ENCODE measurements around the gene TUBB1. TPM values are rescaled to one million over a fixed set of nuclear protein-coding genes. Genes with fewer than 3 reads are reported as not detected.
A peak's percentile ranks its signal among the peaks of the same experiment; 100 is the strongest.

The TUBB1 gene
- total and polyA plus RNA-seq, 2 donors (not counting 1 experiment from before 2014, with no cell fraction given), result 0.22 to 0.43 TPM

DNA sequence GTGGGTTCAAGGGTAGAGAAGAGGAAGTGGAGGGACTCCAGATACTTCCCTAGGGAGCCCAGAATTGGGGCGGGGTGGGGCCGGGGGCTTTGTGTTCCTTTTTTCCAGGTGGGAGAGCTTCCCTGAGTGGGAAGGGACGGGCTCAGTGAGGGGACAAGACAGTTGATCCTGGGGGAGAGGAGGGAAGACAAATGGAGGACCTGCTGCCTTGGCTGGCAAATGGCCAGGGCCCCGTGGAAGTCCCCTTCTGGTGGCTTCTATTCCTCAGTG lies 14.8 kb upstream of the TUBB1 start:
- Histone ChIP-seq H3K79me2 (ENCODE audit: control insufficient read depth, insufficient read depth, low read length) (peaks cover 78% of the 10 kb centered on the region), H3K9ac (ENCODE audit: low read length) (peak overlapping the region; percentile 80), H3K36me3 (replicated peaks in 1 of 2; ENCODE audit: control extremely low read depth in 1 of 2, control insufficient read depth in 1 of 2, extremely low read depth in 1 of 2, insufficient read depth in 2 of 2, low read length in 1 of 2) (peaks cover 0 to 41% of the 10 kb centered on the region in 2 experiments), H3K4me2 (replicated peaks; ENCODE audit: low read depth, low read length, poor library complexity, severe bottlenecking) (peak overlapping the region; percentile 86), H3K4me3 (ENCODE audit: control extremely low read depth in 1 of 5, extremely low read depth in 1 of 5, insufficient read depth in 1 of 5, low read depth in 2 of 5, low read length in 4 of 5) (peak overlapping the region; percentile 77 to 91 (median 88)), H3K27ac (ENCODE audit: low read length in 2 of 2) (peak overlapping the region; percentile 97), H4K20me1 (ENCODE audit: control insufficient read depth, insufficient read depth, low read length, poor library complexity, severe bottlenecking) (peaks cover 58% of the 10 kb centered on the region), H3K4me1 (ENCODE audit: control insufficient read depth in 2 of 2, insufficient read depth in 2 of 2, low read length in 2 of 2) (peaks cover 46 to 69% of the 10 kb centered on the region in 2 donors), H2AFZ (ENCODE audit: insufficient read depth, low read depth, low read length, poor library complexity, severe bottlenecking) (no peak overlapping the region), H3K27me3 (replicated peaks in 1 of 4; ENCODE audit: control extremely low read depth in 1 of 4, control insufficient read depth in 3 of 4, insufficient read depth in 4 of 4, low read length in 3 of 4) (no peaks in the 10 kb centered on the region), H3K9me3 (ENCODE audit: control extremely low read depth in 1 of 3, control insufficient read depth in 2 of 3, insufficient read depth in 1 of 3, low read length in 2 of 3) (peaks cover 0 to 6% (median 0%) of the 10 kb centered on the region in 3 donors)
- DNase-seq (no peak), ATAC-seq (ENCODE audit: low read depth) (peak; percentile 2)
- no peaks in the 10 kb centered on the region for H3K9me3 Mint-ChIP-seq (ENCODE audit: insufficient read depth)
- ChIA-PET CTCF (interaction anchor here (0.7 to 2.9 kb wide), 4 partner anchors 28 to 218 kb away, joined by 3 to 19 read pairs (median 6); partner anchors contain the start of gene ATP5F1E), POLR2A (interaction anchor here (0.9 to 3.1 kb wide), 3 partner anchors 27 to 115 kb away, joined by 3 to 30 read pairs (median 6); partner anchors contain the start of gene ATP5F1E)
- peak overlapping the region; percentile 96 for H3K4me3 Mint-ChIP-seq
- TF ChIP-seq CTCF (IDR thresholded peaks at IDR 0.05), result no peak
- TF ChIP-seq EZH2 (IDR thresholded peaks at IDR 0.05; ENCODE audit: borderline replicate concordance, insufficient read depth, low read depth, low read length, poor library complexity, severe bottlenecking), result no peak
- H3K4me1 Mint-ChIP-seq, result peaks cover 65% of the 10 kb centered on the region
- intact Hi-C loops (cut with micrococcal nuclease), result loop anchor here (1.0 to 10.0 kb wide), 5 partner anchors 23 to 1610 kb away; partner anchors contain the start of genes NELFCD and RBM38
- H3K27ac Mint-ChIP-seq, result peak overlapping the region; percentile 99
- WGBS (ENCODE audit: insufficient coverage), result 0% methylated on average over 4 of the region's 4 CpGs
- H3K27me3 Mint-ChIP-seq, result no peaks in the 10 kb centered on the region

DNA sequence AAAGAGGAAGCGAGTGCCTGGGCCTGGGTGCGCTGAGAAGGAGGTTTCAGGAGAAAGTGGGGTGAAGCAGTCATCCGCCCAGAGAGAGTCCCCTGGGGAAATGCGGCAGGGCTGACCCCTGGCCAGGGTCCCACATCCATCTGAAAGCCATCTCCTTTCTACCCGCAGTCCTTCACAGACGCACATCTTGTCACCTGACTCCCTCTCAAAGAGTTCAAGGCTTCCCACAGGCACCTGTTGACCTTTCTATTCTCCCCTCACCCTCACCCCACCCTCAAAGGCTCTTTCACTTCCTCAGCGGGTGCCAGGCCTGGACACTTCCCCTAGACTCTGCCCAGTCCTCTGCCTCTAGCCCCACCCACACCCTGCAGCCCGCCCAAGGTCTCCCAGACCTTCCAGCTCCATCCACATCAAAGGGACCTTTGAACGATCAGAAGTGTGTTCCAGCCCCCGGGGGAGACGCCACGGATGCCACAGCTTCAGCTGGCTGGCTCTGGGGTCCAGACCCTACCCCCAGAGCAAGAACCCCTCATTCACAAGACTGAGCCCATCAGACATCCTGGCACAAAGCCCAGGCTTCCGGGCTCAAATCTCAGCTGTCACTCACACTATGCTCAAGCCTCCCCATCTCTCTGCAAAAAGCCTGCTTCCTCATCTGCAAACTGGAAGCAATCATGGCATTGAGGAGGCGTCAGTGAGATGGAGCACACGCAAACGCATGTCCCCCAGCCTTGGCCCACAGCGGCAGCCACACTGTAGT lies 14.3 kb upstream of the TUBB1 start:
- H3K4me1 Mint-ChIP-seq, result peaks cover 67% of the 10 kb centered on the region
- H3K27ac ChIP-seq (ENCODE audit: low read length in 2 of 2), result peak overlapping the region; percentile 97
- intact Hi-C loops (cut with micrococcal nuclease), result loop anchor here (1.0 to 10.0 kb wide), 8 partner anchors 24 to 1610 kb away; partner anchors contain the start of genes NELFCD, PRELID3B and RBM38

More for the DNA sequence above, 14.3 kb upstream of the TUBB1 start:
- peak; percentile 95 for DNase-seq
- Histone ChIP-seq H2AFZ (ENCODE audit: insufficient read depth, low read depth, low read length, poor library complexity, severe bottlenecking) (no peak overlapping the region), H3K9me3 (ENCODE audit: control extremely low read depth in 1 of 3, control insufficient read depth in 2 of 3, insufficient read depth in 1 of 3, low read length in 2 of 3) (peaks cover 0 to 6% (median 0%) of the 10 kb centered on the region in 3 donors), H3K79me2 (ENCODE audit: control insufficient read depth, insufficient read depth, low read length) (peaks cover 76% of the 10 kb centered on the region), H3K4me3 (ENCODE audit: control extremely low read depth in 1 of 5, extremely low read depth in 1 of 5, insufficient read depth in 1 of 5, low read depth in 2 of 5, low read length in 4 of 5) (peak overlapping the region; percentile 77 to 91 (median 88)), H3K4me2 (replicated peaks; ENCODE audit: low read depth, low read length, poor library complexity, severe bottlenecking) (peak overlapping the region; percentile 86), H3K36me3 (replicated peaks in 1 of 2; ENCODE audit: control extremely low read depth in 1 of 2, control insufficient read depth in 1 of 2, extremely low read depth in 1 of 2, insufficient read depth in 2 of 2, low read length in 1 of 2) (peaks cover 0 to 39% of the 10 kb centered on the region in 2 experiments), H4K20me1 (ENCODE audit: control insufficient read depth, insufficient read depth, low read length, poor library complexity, severe bottlenecking) (peaks cover 56% of the 10 kb centered on the region), H3K27me3 (replicated peaks in 1 of 4; ENCODE audit: control extremely low read depth in 1 of 4, control insufficient read depth in 3 of 4, insufficient read depth in 4 of 4, low read length in 3 of 4) (no peaks in the 10 kb centered on the region), H3K9ac (ENCODE audit: low read length) (peak overlapping the region; percentile 80), H3K4me1 (ENCODE audit: control insufficient read depth in 2 of 2, insufficient read depth in 2 of 2, low read length in 2 of 2) (peaks cover 46 to 69% of the 10 kb centered on the region in 2 donors)
- ChIA-PET POLR2A (interaction anchor here (0.9 to 3.1 kb wide), 7 partner anchors 9 to 1385 kb away, joined by 3 to 30 read pairs (median 3); partner anchors contain the start of gene ATP5F1E), CTCF (interaction anchor here (0.7 to 2.9 kb wide), 5 partner anchors 23 to 217 kb away, joined by 3 to 19 read pairs (median 6); partner anchors contain the start of genes ATP5F1E and NELFCD)
- Mint-ChIP-seq H3K27ac (peak overlapping the region; percentile 99), H3K4me3 (peak overlapping the region; percentile 96), H3K27me3 (no peaks in the 10 kb centered on the region), H3K9me3 (ENCODE audit: insufficient read depth) (no peaks in the 10 kb centered on the region)
- TF ChIP-seq CTCF (IDR thresholded peaks at IDR 0.05), result no peak
- ATAC-seq (ENCODE audit: low read depth), result peak; percentile 76
- 3% methylated on average over 17 of the region's 17 CpGs for WGBS (ENCODE audit: insufficient coverage)
